K562 (cell line): ENCODE results near the gene APBA2.

ENCODE experiments used
- CREB5 ChIP-seq: fragments of 250-450 bp; sonication (Bioruptor Pico); IDR thresholded peaks from 2 replicates; pipeline ENCODE4 v1.5.0; 2020; ENCODE audit warnings: mild to moderate bottlenecking
- CTCF ChIP-seq, 3 experiments: IDR thresholded peaks in 2 of 3; conservative IDR thresholded peaks in 1 of 3; 2 replicates each; pipeline ENCODE4 v1.5.1; 2011 to 2012; ENCODE audit warnings: low read length in 3 of 3, mild to moderate bottlenecking in 3 of 3, control low read depth in 2 of 3, improper control_type of control experiment in 1 of 3, inconsistent platforms in 1 of 3, low read depth in 1 of 3, mixed read lengths in 1 of 3, moderate library complexity in 1 of 3; ENCODE audit not compliant: insufficient read depth in 2 of 3
- MAX ChIP-seq: sonication (generic); formaldehyde crosslinking; IDR thresholded peaks from 2 replicates; pipeline ENCODE4 v1.9.0; 2022; ENCODE audit warnings: mild to moderate bottlenecking, missing genetic modification reagents
- SP1 ChIP-seq: sonication (generic); formaldehyde crosslinking; IDR thresholded peaks from 2 replicates; pipeline ENCODE4 v1.8.1; 2022; ENCODE audit warnings: mild to moderate bottlenecking, missing genetic modification reagents
- TCF7L2 ChIP-seq: fragments of 150-350 bp; IDR thresholded peaks from 2 replicates; pipeline ENCODE4 v1.6.1; 2016; ENCODE audit warnings: low read depth, mild to moderate bottlenecking, low read length, moderate library complexity
- ZBTB2 ChIP-seq: fragments of 450-650 bp; IDR thresholded peaks from 2 replicates; pipeline ENCODE4 v1.6.1; 2016; ENCODE audit warnings: antibody characterized with exemption
- ZFP91 ChIP-seq: sonication (generic); formaldehyde crosslinking; IDR thresholded peaks from 2 replicates; pipeline ENCODE4 v1.8.0; 2022; ENCODE audit warnings: mild to moderate bottlenecking, missing genetic modification reagents

- TF ChIP-seq ZFP91 (CRISPR knock-in tag) (no peak), CTCF (IDR thresholded peaks at IDR 0.05 in 2 of 3, conservative IDR thresholded peaks at IDR 0.05 in 1 of 3; ENCODE audit: insufficient read depth in 2 of 3, low read depth in 1 of 3, low read length in 3 of 3) (no peak), MAX (CRISPR knock-in tag) (no peak), CREB5 (CRISPR knock-in tag) (no peak), ZBTB2 (no peak), TCF7L2 (no peak), SP1 (CRISPR knock-in tag) (no peak)
Observed at GRCh38 chr15:29101491-29101890, 215.7 kb downstream of the APBA2 start.
